Pancreas (tissue), 10 donors: Measurements from ENCODE around the gene TTLL5. TPM values are rescaled to one million over a fixed set of nuclear protein-coding genes. Genes with fewer than 3 reads are reported as not detected.
A peak's percentile ranks its signal among the peaks of the same experiment; 100 is the strongest.

ENCODE experiments used
- ATAC-seq, 4 donors: fragments of 200-7000 bp; cut with Tn5 transposase; one replicate each; pipeline versions ENCODE4 v1.8.0 to v1.9.1; 2020; ENCODE audit warnings: mild to moderate bottlenecking in 4 of 4, moderate library complexity in 4 of 4
- DNase-seq, 6 donors: peaks; one replicate each; pipeline ENCODE4 v3.0.0-alpha.2; 2020
- FAIRE-seq: peaks from 2 replicates; lab custom pipeline; 2012; peaks lifted over from hg19 to GRCh38; lab: Jason Lieb, UNC
- H3K27ac ChIP-seq, 4 donors: fragments of 200-600 bp; sonication (generic); 1 replicate in 3 of 4; 2 replicates in 1 of 4; pipeline versions ENCODE4 v1.5.0 to v1.8.0; 2020
- H3K27me3 ChIP-seq, 4 donors: fragments of 200-600 bp; one replicate each; pipeline ENCODE4 v1.8.0; 2021
- H3K36me3 ChIP-seq, 3 donors: fragments of 200-600 bp; sonication (generic) in 1 of 3; one replicate each; pipeline versions ENCODE4 v1.5.0 to v1.8.0; 2020 to 2021
- H3K4me1 ChIP-seq, 3 donors: fragments of 200-600 bp; one replicate each; pipeline ENCODE4 v1.8.0; 2021
- H3K4me3 ChIP-seq, 4 donors: fragments of 200-600 bp; sonication (generic) in 2 of 4; one replicate each; pipeline versions ENCODE4 v1.5.0 to v1.8.0; 2020 to 2021
- H3K9me3 ChIP-seq, 4 donors: fragments of 200-600 bp; one replicate each; pipeline ENCODE4 v1.8.0; 2021
- CTCF ChIP-seq, 4 donors: fragments of 200-600 bp; sonication (generic) in 3 of 4; IDR thresholded peaks; one replicate each; pipeline versions ENCODE4 v1.5.0 to v1.8.0; 2021; ENCODE audit warnings: antibody characterized with exemption in 4 of 4
- WGBS, 2 donors: extraction: QIAGEN DNeasy Blood & Tissue Kit; methylation state at CpG; one replicate each; pipeline ENCODE4 v1.1.7; 2013; 5-methylcytosine and 5-hydroxymethylcytosine counted together
- intact Hi-C, 3 donors: fragments of 100-400 bp; cut with DNase I; formaldehyde crosslinking; loops; one replicate each; pipeline versions ENCODE4 v1.11.1 to v1.14.2; 2022
- polyA plus RNA-seq, 2 donors: library from polyadenylated mRNA; stranded (reverse); fragments of 200-250 nt; gene quantifications; one replicate each; pipeline ENCODE4 v1.2.3, GENCODE V29; 2013
- total RNA-seq, 6 donors: library from RNA; stranded (reverse); fragmentation: NEBNext Ultra II Directional in 4 of 6; extraction: Animal tissue kit (Norgen Biotek cat#: 25700) in 4 of 6; gene quantifications; one replicate each; pipeline versions ENCODE4 v1.2.1 to v1.2.4, GENCODE V29; 2021 to 2023
- donor health status: healthy with polysubstance abuse.
- donor health status: DM: no; HTN: no; CAD: no; lungs with moderate emphysema.
- donor health status: DM: no; HTN: no; CAD: no.
- donor health status: control.
- donor health status: control.
- donor health status: Bipolar disorder and iron deficiency.
- donor health status: DM: yes; HTN: yes; CAD: no.
- donor health status: DM: no; HTN: no; CAD: no.
- donor health status: DM: no; HTN: no; CAD: no.
- donor health status: DM: yes; HTN: yes; CAD: no.

TTLL5 gene
- total and polyA plus RNA-seq, 8 donors: 7.6 to 22.6 (median 12.0) TPM

- no peak overlapping the region for H3K27ac ChIP-seq
- H3K9me3 ChIP-seq: no peaks in the 10 kb centered on the region
- H3K27me3 ChIP-seq: no peaks in the 10 kb centered on the region
- no peak for FAIRE-seq
- ATAC-seq: no peak
- H3K4me3 ChIP-seq: no peak overlapping the region
- H3K36me3 ChIP-seq: no peaks in the 10 kb centered on the region
- intact Hi-C loops: no loop called here
- no peak for DNase-seq
- TF ChIP-seq CTCF (IDR thresholded peaks at IDR 0.05): no peak
- WGBS, 2 donors: 55 to 59% methylated on average over 2 of the region's 2 CpGs
- H3K4me1 ChIP-seq: peaks cover 5 to 20% (median 16%) of the 10 kb centered on the region in 3 donors
Observed at GRCh38 chr14:75865531-75865930, 204.5 kb downstream of the TTLL5 start.

GRCh38 chr14:75866970-75867369 lies 205.9 kb downstream of the TTLL5 start:
- DNase-seq (no peak), ATAC-seq (no peak), FAIRE-seq (no peak)
- H3K36me3 ChIP-seq: no peaks in the 10 kb centered on the region
- H3K4me1 ChIP-seq: peaks cover 5 to 23% (median 16%) of the 10 kb centered on the region in 3 donors
- 97 to 100% methylated on average over 1 of the region's 1 CpG for WGBS, 2 donors
- H3K27me3 ChIP-seq: no peaks in the 10 kb centered on the region
- no peak for TF ChIP-seq CTCF (IDR thresholded peaks at IDR 0.05)
- intact Hi-C loops: no loop called here
- H3K9me3 ChIP-seq: no peaks in the 10 kb centered on the region
- H3K27ac ChIP-seq: peak overlapping the region in 2 of 4 donors; percentile 75 to 84
- H3K4me3 ChIP-seq: no peak overlapping the region

- WGBS, 2 donors: 31 to 39% methylated on average over 6 of the region's 6 CpGs
- Histone ChIP-seq H3K36me3 (no peaks in the 10 kb centered on the region), H3K4me3 (no peak overlapping the region), H3K4me1 (peaks cover 8 to 37% (median 21%) of the 10 kb centered on the region in 3 donors), H3K27ac (no peak overlapping the region), H3K27me3 (no peaks in the 10 kb centered on the region), H3K9me3 (no peaks in the 10 kb centered on the region)
- TF ChIP-seq CTCF (IDR thresholded peaks at IDR 0.05): no peak
- ATAC-seq (no peak), DNase-seq (no peak), FAIRE-seq (no peak)
- intact Hi-C loops: no loop called here
Observed at GRCh38 chr14:75871181-75871880, 210.3 kb downstream of the TTLL5 start.

GRCh38 chr14:75875958-75876357 lies 214.9 kb downstream of the TTLL5 start:
- 56 to 69% methylated on average over 1 of the region's 1 CpG for WGBS, 2 donors
- intact Hi-C loops: no loop called here
- peak overlapping the region in 3 of 4 donors; percentile 8 to 72 (median 18) for H3K27ac ChIP-seq
- no peaks in the 10 kb centered on the region for H3K27me3 ChIP-seq
- DNase-seq (no peak), ATAC-seq (peak in 3 of 4 donors; percentile 21 to 32 (median 25)), FAIRE-seq (no peak)
- H3K36me3 ChIP-seq: no peaks in the 10 kb centered on the region
- H3K4me3 ChIP-seq: no peak overlapping the region
- H3K4me1 ChIP-seq: peaks cover 11 to 33% (median 25%) of the 10 kb centered on the region in 3 donors
- no peaks in the 10 kb centered on the region for H3K9me3 ChIP-seq
- no peak for TF ChIP-seq CTCF (IDR thresholded peaks at IDR 0.05)

GRCh38 chr14:75876530-75876929 lies 215.5 kb downstream of the TTLL5 start:
- Histone ChIP-seq H3K9me3 (no peaks in the 10 kb centered on the region), H3K4me1 (peaks cover 11 to 27% (median 25%) of the 10 kb centered on the region in 3 donors), H3K27ac (peak overlapping the region; percentile 8 to 72 (median 13)), H3K27me3 (no peaks in the 10 kb centered on the region), H3K36me3 (no peaks in the 10 kb centered on the region), H3K4me3 (no peak overlapping the region)
- ATAC-seq: peak; percentile 68 to 76 (median 70)
- no peak for DNase-seq
- 50 to 56% methylated on average over 3 of the region's 3 CpGs for WGBS, 2 donors
- intact Hi-C loops: no loop called here
- FAIRE-seq: no peak
- no peak for TF ChIP-seq CTCF (IDR thresholded peaks at IDR 0.05)
